Measurements from ENCODE around the gene TP53INP2. TPM values are rescaled to one million over a fixed set of nuclear protein-coding genes. Genes with fewer than 3 reads are reported as not detected.

Gene TP53INP2
- total and polyA plus RNA-seq, 2 of the 13 experiments (the other 11 are each of a cell fraction or from before 2014, with no cell fraction given) = 5.2 to 18.8 TPM

GRCh38 chr20:34704177-34705007 lies at the start of gene TP53INP2 (continued):
- TF ChIP-seq PRPF4 (IDR thresholded peaks at IDR 0.05; ENCODE audit: low read depth, low read length, poor library complexity, severe bottlenecking) = no peak
- TF ChIP-seq ZNF20 (CRISPR knock-in tag; IDR thresholded peaks at IDR 0.05) = no peak
- peak; percentile 5; the same call in 1 of the 2 replicates for TF ChIP-seq ZNF24 (IDR thresholded peaks at IDR 0.05)
- TF ChIP-seq TGIF2 (CRISPR knock-in tag; IDR thresholded peaks at IDR 0.05) = peak; percentile 38
- no peak for TF ChIP-seq ZNF703 (CRISPR knock-in tag; IDR thresholded peaks at IDR 0.05; ENCODE audit: borderline replicate concordance)
- no peak for TF ChIP-seq BRF2 (CRISPR knock-in tag; IDR thresholded peaks at IDR 0.05)
- TF ChIP-seq ZBTB42 (CRISPR knock-in tag; IDR thresholded peaks at IDR 0.05) = peak; percentile 46
- TF ChIP-seq ZNF770 (CRISPR knock-in tag; IDR thresholded peaks at IDR 0.05) = peak; percentile 44
- 0 out of 2 replicates have a peak, but pooled peaks have one; percentile 11 for TF ChIP-seq ZNF737 (CRISPR knock-in tag; IDR thresholded peaks at IDR 0.05; ENCODE audit: borderline replicate concordance)
- TF ChIP-seq MIXL1 (CRISPR knock-in tag; IDR thresholded peaks at IDR 0.05) = no peak
- TF ChIP-seq LCORL (IDR thresholded peaks at IDR 0.05) = no peak
- TF ChIP-seq LCORL (CRISPR knock-in tag; IDR thresholded peaks at IDR 0.05) = no peak
- TF ChIP-seq ZNF782 (CRISPR knock-in tag; IDR thresholded peaks at IDR 0.05; ENCODE audit: borderline replicate concordance) = no peak
- no peak for TF ChIP-seq PCBP2 (optimal IDR thresholded peaks at IDR 0.05; ENCODE audit: low read depth, low read length, poor library complexity, severe bottlenecking)
- no peak for TF ChIP-seq HINFP (CRISPR knock-in tag; IDR thresholded peaks at IDR 0.05; ENCODE audit: low read depth)
- TF ChIP-seq ISX (CRISPR knock-in tag; conservative IDR thresholded peaks at IDR 0.05) = 0 out of 2 replicates have a peak, but pooled peaks have one; percentile 13
- 0 out of 2 replicates have a peak, but pooled peaks have one; percentile 77 for TF ChIP-seq CCDC6 (CRISPR knock-in tag; IDR thresholded peaks at IDR 0.05)
- peak; percentile 72; the same call in 1 of the 2 replicates for TF ChIP-seq GABPB1 (CRISPR knock-in tag; IDR thresholded peaks at IDR 0.05)
- TF ChIP-seq ZNF724P (CRISPR knock-in tag; IDR thresholded peaks at IDR 0.05; ENCODE audit: borderline replicate concordance) = no peak
- TF ChIP-seq TRAFD1 (CRISPR knock-in tag; IDR thresholded peaks at IDR 0.05; ENCODE audit: borderline replicate concordance) = no peak
- no peak for TF ChIP-seq ARNT (IDR thresholded peaks at IDR 0.05)
- no peak for TF ChIP-seq ZNF263 (CRISPR knock-in tag; IDR thresholded peaks at IDR 0.05)
- peak; percentile 0; the same call in 1 of the 2 replicates for TF ChIP-seq EEA1 (CRISPR knock-in tag; IDR thresholded peaks at IDR 0.05; ENCODE audit: borderline replicate concordance)
- no peak for TF ChIP-seq DNMT3B (CRISPR knock-in tag; conservative IDR thresholded peaks at IDR 0.05)
